Loucy (cell line): ENCODE results near the gene SCAF8.

ENCODE experiments used
- H2AFZ ChIP-seq: fragments of 200-600 bp; sonication (generic); 2 replicates; pipeline ENCODE4 v1.6.0; 2016; ENCODE audit warnings: antibody characterized with exemption, mild to moderate bottlenecking, low read length, moderate library complexity
- H3F3A ChIP-seq: fragments of 200-600 bp; 2 replicates; pipeline ENCODE4 v1.6.0; 2016; ENCODE audit warnings: antibody characterized with exemption, low read depth, mild to moderate bottlenecking
- H3K27me3 ChIP-seq: fragments of 200-600 bp; sonication (generic); 2 replicates; pipeline ENCODE4 v1.6.1; 2014; ENCODE audit warnings: low read length, mild to moderate bottlenecking; ENCODE audit not compliant: insufficient read depth, poor library complexity, severe bottlenecking
- H3K36me3 ChIP-seq: fragments of 200-600 bp; sonication (generic); 2 replicates; pipeline ENCODE4 v1.6.1; 2016; ENCODE audit warnings: low read length; ENCODE audit not compliant: insufficient read depth
- H3K4me1 ChIP-seq: fragments of 200-600 bp; sonication (generic); 2 replicates; pipeline ENCODE4 v1.5.1; 2014; ENCODE audit warnings: low read length, mild to moderate bottlenecking; ENCODE audit not compliant: insufficient read depth, poor library complexity, severe bottlenecking
- H3K4me2 ChIP-seq: fragments of 200-600 bp; sonication (generic); 2 replicates; pipeline ENCODE4 v1.6.0; 2014; ENCODE audit warnings: antibody characterized with exemption, low read length, low read depth, mild to moderate bottlenecking; ENCODE audit not compliant: poor library complexity, severe bottlenecking
- H3K4me3 ChIP-seq: fragments of 200-600 bp; sonication (generic); 2 replicates; pipeline ENCODE4 v1.5.1; 2014; ENCODE audit warnings: low read length, mild to moderate bottlenecking, mixed read lengths; ENCODE audit not compliant: poor library complexity, severe bottlenecking
- H3K79me2 ChIP-seq: fragments of 200-600 bp; sonication (generic); 2 replicates; pipeline ENCODE4 v1.6.1; 2014; ENCODE audit warnings: low read length; ENCODE audit not compliant: insufficient read depth
- H3K9ac ChIP-seq: fragments of 200-600 bp; sonication (generic); 2 replicates; pipeline ENCODE4 v1.6.0; 2014; ENCODE audit warnings: mild to moderate bottlenecking, low read depth, low read length, moderate library complexity; ENCODE audit not compliant: poor library complexity, severe bottlenecking
- H3K9me2 ChIP-seq: fragments of 200-600 bp; sonication (generic); replicated peaks from 2 replicates; pipeline ENCODE4 v1.6.1; 2016; ENCODE audit warnings: low read depth, low read length, mixed read lengths
- H3K9me3 ChIP-seq: fragments of 200-600 bp; sonication (generic); 2 replicates; pipeline ENCODE4 v1.6.1; 2014; ENCODE audit warnings: mild to moderate bottlenecking, antibody characterized with exemption, low read length, low read depth; ENCODE audit not compliant: insufficient read depth
- H4K20me1 ChIP-seq: fragments of 200-600 bp; sonication (generic); 2 replicates; pipeline ENCODE4 v1.6.0; 2014; ENCODE audit warnings: antibody characterized with exemption, low read length, mild to moderate bottlenecking; ENCODE audit not compliant: insufficient read depth, poor library complexity, severe bottlenecking
- EZH2phosphoT487 ChIP-seq: fragments of 200-600 bp; IDR thresholded peaks from 2 replicates; pipeline ENCODE4 v1.6.1; 2018; ENCODE audit warnings: antibody characterized with exemption, mild to moderate bottlenecking, moderate library complexity, borderline replicate concordance
- TF ChIP-seq, protein P1 (sequence below): fragments of 200-600 bp; sonication (generic); conservative IDR thresholded peaks from 2 replicates; pipeline ENCODE4 v1.5.1; 2014; ENCODE audit warnings: mild to moderate bottlenecking, antibody characterized with exemption, low read length

The SCAF8 gene

DNA sequence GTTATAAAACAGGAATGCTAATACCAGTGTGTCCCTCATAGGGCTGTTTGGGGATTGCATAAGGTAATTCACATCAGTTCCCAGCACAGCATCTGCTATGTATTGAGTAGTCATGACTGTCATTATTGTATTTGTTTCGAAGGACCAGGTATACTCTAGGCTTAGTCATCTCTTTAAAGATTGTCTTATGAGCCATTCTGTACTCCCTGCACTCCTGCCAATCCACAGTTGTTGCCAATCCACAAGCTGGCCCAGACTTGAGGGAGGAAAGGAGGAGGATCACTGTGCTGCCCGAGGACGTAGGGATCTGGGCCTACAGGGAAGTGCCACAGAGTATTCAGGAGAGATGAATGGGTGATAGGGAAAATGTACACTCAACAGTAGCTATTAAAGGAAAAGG, 148.9 kb downstream of the SCAF8 start:
- Histone ChIP-seq H2AFZ (no peak overlapping the region), H3K27me3 (no peaks in the 10 kb centered on the region), H3K4me2 (no peak overlapping the region), H3K9ac (no peak overlapping the region), H3K79me2 (no peaks in the 10 kb centered on the region), H4K20me1 (no peaks in the 10 kb centered on the region), H3K4me1 (no peaks in the 10 kb centered on the region), H3K9me2 (no peaks in the 10 kb centered on the region), H3K36me3 (no peaks in the 10 kb centered on the region), H3K9me3 (no peaks in the 10 kb centered on the region), H3F3A (no peaks in the 10 kb centered on the region), H3K4me3 (no peak overlapping the region)
- TF ChIP-seq, protein P1, sequence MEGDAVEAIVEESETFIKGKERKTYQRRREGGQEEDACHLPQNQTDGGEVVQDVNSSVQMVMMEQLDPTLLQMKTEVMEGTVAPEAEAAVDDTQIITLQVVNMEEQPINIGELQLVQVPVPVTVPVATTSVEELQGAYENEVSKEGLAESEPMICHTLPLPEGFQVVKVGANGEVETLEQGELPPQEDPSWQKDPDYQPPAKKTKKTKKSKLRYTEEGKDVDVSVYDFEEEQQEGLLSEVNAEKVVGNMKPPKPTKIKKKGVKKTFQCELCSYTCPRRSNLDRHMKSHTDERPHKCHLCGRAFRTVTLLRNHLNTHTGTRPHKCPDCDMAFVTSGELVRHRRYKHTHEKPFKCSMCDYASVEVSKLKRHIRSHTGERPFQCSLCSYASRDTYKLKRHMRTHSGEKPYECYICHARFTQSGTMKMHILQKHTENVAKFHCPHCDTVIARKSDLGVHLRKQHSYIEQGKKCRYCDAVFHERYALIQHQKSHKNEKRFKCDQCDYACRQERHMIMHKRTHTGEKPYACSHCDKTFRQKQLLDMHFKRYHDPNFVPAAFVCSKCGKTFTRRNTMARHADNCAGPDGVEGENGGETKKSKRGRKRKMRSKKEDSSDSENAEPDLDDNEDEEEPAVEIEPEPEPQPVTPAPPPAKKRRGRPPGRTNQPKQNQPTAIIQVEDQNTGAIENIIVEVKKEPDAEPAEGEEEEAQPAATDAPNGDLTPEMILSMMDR, result no peak
- no peak for TF ChIP-seq EZH2phosphoT487
